Measurements from ENCODE around the gene AXL.
A peak's percentile ranks its signal among the peaks of the same experiment; 100 is the strongest.

The AXL gene

GRCh38 chr19:41235480-41235879 lies 16.5 kb downstream of the AXL start:
- no peak for DNase-seq (ENCODE audit: low read depth)

- DNase-seq (ENCODE audit: low read depth) = no peak
Measured at GRCh38 chr19:41238244-41238643, 19.2 kb downstream of the AXL start.

GRCh38 chr19:41239363-41239762 lies 20.3 kb downstream of the AXL start:
- DNase-seq (ENCODE audit: low read depth) = no peak

- DNase-seq (ENCODE audit: low read depth) = no peak
Measured at GRCh38 chr19:41239961-41240574, 21.0 kb downstream of the AXL start.

- DNase-seq (ENCODE audit: low read depth) = no peak
Measured at GRCh38 chr19:41241859-41242258, 22.8 kb downstream of the AXL start.

- DNase-seq (ENCODE audit: low read depth) = no peak
Measured at GRCh38 chr19:41244117-41244516, 25.1 kb downstream of the AXL start.

- DNase-seq (ENCODE audit: low read depth) = no peak
Measured at GRCh38 chr19:41245843-41246242, 26.8 kb downstream of the AXL start.

GRCh38 chr19:41248895-41249294 lies 29.9 kb downstream of the AXL start:
- DNase-seq (ENCODE audit: low read depth) = no peak

GRCh38 chr19:41249707-41250423 lies 30.8 kb downstream of the AXL start:
- DNase-seq (ENCODE audit: low read depth) = no peak

GRCh38 chr19:41253660-41254059 lies 34.6 kb downstream of the AXL start:
- no peak for DNase-seq (ENCODE audit: low read depth)

GRCh38 chr19:41255171-41255570 lies 36.1 kb downstream of the AXL start:
- no peak for DNase-seq (ENCODE audit: low read depth)

GRCh38 chr19:41261474-41262190 lies 42.6 kb downstream of the AXL start:
- no peak for DNase-seq (ENCODE audit: low read depth)

- peak; percentile 73 for DNase-seq (ENCODE audit: low read depth)
Measured at GRCh38 chr19:41263042-41263849, 44.2 kb downstream of the AXL start.

- DNase-seq (ENCODE audit: low read depth) = peak; percentile 98
Measured at GRCh38 chr19:41263850-41264580, 45.0 kb downstream of the AXL start, which contains the start of gene HNRNPUL1. Gene HNRNPUL1, plus strand, starts transcription at chr19:41264372. Its CDS starts 132 bp downstream, at chr19:41264504.

- peak; percentile 38 for DNase-seq (ENCODE audit: low read depth)
Measured at GRCh38 chr19:41264581-41265394, 45.8 kb downstream of the AXL start.

- DNase-seq (ENCODE audit: low read depth) = no peak
Measured at GRCh38 chr19:41265395-41266153, 46.6 kb downstream of the AXL start.

- DNase-seq (ENCODE audit: low read depth) = no peak
Measured at GRCh38 chr19:41269055-41269454, 50.0 kb downstream of the AXL start.

GRCh38 chr19:41269571-41269970 lies 50.5 kb downstream of the AXL start:
- no peak for DNase-seq (ENCODE audit: low read depth)

- DNase-seq (ENCODE audit: low read depth) = no peak
Measured at GRCh38 chr19:41273076-41273475, 54.1 kb downstream of the AXL start.

- no peak for DNase-seq (ENCODE audit: low read depth)
Measured at GRCh38 chr19:41274802-41275201, 55.8 kb downstream of the AXL start.

All from activated T-helper 9 cell treated with anti-CD3 and anti-CD28 coated beads, Interleukin-2, amount 50 U/mL, for 16 hours (primary cell).